ENCODE data around the gene URB2. TPM values are rescaled to one million over a fixed set of nuclear protein-coding genes. Genes with fewer than 3 reads are reported as not detected.

Gene URB2
- total and polyA plus RNA-seq, 2 donors (not counting 1 experiment from before 2014, with no cell fraction given), result 5.4 to 9.6 TPM

DNA sequence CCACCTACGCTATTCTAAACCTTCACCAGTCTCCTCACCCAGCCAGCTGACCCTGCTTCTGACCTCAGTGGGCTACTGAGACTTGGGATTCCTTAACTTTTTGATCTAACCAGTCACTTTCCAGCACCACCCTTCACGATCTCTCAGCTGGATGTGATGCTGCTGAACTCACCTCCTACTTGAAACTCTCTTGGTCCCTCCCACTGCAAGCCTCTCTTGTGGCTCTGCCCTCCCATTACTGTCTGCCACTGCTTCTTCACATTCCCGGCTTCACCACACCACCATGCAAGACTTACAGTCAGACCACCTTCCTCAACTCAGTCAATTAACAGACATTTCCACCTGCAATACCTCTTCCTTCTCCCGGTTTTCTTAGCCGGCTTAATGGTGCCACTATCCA, 6.4 kb upstream of the URB2 start:
- peaks cover 86% of the 10 kb centered on the region for H3K79me2 ChIP-seq (ENCODE audit: control insufficient read depth, insufficient read depth, low read length)
- peaks cover 10% of the 10 kb centered on the region in 2 donors for H3K4me1 ChIP-seq (ENCODE audit: control insufficient read depth in 2 of 2, insufficient read depth in 2 of 2, low read length in 2 of 2)
- Mint-ChIP-seq H3K9me3 (ENCODE audit: insufficient read depth) (no peaks in the 10 kb centered on the region), H3K27ac (no peak overlapping the region), H3K27me3 (no peaks in the 10 kb centered on the region), H3K4me1 (peaks cover 36% of the 10 kb centered on the region), H3K4me3 (no peak overlapping the region)
- DNase-seq, result no peak
- TF ChIP-seq EZH2 (IDR thresholded peaks at IDR 0.05; ENCODE audit: borderline replicate concordance, insufficient read depth, low read depth, low read length, poor library complexity, severe bottlenecking), result no peak
- TF ChIP-seq, protein P1, sequence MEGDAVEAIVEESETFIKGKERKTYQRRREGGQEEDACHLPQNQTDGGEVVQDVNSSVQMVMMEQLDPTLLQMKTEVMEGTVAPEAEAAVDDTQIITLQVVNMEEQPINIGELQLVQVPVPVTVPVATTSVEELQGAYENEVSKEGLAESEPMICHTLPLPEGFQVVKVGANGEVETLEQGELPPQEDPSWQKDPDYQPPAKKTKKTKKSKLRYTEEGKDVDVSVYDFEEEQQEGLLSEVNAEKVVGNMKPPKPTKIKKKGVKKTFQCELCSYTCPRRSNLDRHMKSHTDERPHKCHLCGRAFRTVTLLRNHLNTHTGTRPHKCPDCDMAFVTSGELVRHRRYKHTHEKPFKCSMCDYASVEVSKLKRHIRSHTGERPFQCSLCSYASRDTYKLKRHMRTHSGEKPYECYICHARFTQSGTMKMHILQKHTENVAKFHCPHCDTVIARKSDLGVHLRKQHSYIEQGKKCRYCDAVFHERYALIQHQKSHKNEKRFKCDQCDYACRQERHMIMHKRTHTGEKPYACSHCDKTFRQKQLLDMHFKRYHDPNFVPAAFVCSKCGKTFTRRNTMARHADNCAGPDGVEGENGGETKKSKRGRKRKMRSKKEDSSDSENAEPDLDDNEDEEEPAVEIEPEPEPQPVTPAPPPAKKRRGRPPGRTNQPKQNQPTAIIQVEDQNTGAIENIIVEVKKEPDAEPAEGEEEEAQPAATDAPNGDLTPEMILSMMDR (IDR thresholded peaks at IDR 0.05), result no peak
- ChIA-PET CTCF (interaction anchor here (1.1 kb wide), 1 partner anchor 13 kb away, joined by 3 read pairs; no protein-coding TSS in a partner anchor), POLR2A (no interaction called here)
- H2AFZ ChIP-seq (ENCODE audit: insufficient read depth, low read depth, low read length, poor library complexity, severe bottlenecking), result no peak overlapping the region
- H3K9me3 ChIP-seq (ENCODE audit: control extremely low read depth in 1 of 3, control insufficient read depth in 2 of 3, insufficient read depth in 1 of 3, low read length in 2 of 3), result no peaks in the 10 kb centered on the region
- H3K36me3 ChIP-seq (replicated peaks in 1 of 2; ENCODE audit: control extremely low read depth in 1 of 2, control insufficient read depth in 1 of 2, extremely low read depth in 1 of 2, insufficient read depth in 2 of 2, low read length in 1 of 2), result peaks cover 3 to 4% of the 10 kb centered on the region in 2 experiments
- no peak overlapping the region for H3K27ac ChIP-seq (ENCODE audit: low read length in 2 of 2)
- no peak for ATAC-seq (ENCODE audit: low read depth)
- H4K20me1 ChIP-seq (ENCODE audit: control insufficient read depth, insufficient read depth, low read length, poor library complexity, severe bottlenecking), result peaks cover 54% of the 10 kb centered on the region
- no peaks in the 10 kb centered on the region for H3K27me3 ChIP-seq (replicated peaks in 1 of 4; ENCODE audit: control extremely low read depth in 1 of 4, control insufficient read depth in 3 of 4, insufficient read depth in 4 of 4, low read length in 3 of 4)
- H3K9ac ChIP-seq (ENCODE audit: low read length), result no peak overlapping the region
- WGBS (ENCODE audit: insufficient coverage), result 97% methylated on average over 5 of the region's 5 CpGs
- H3K4me2 ChIP-seq (replicated peaks; ENCODE audit: low read depth, low read length, poor library complexity, severe bottlenecking), result no peak overlapping the region
- intact Hi-C loops (cut with micrococcal nuclease), result no loop called here
- no peak overlapping the region for H3K4me3 ChIP-seq (ENCODE audit: control extremely low read depth in 1 of 5, extremely low read depth in 1 of 5, insufficient read depth in 1 of 5, low read depth in 2 of 5, low read length in 4 of 5)

DNA sequence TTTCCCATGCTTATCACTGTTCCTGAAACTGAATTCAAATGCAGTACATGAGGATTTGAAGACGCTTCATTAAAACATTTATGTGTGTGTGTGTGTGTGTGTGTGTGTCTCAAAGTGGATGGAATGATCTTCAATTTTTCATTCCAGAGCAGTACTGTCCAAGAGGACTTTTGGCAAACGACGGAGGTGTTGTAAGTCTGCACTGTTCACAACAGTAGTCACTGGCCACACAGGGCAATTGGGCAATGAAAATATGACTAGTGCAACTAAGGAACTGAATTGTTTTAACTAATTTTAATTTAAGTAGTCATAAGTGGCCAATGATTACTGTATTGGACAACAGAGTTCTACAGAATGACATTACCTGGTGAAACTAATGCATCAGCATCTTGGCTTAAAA, 5.2 kb upstream of the URB2 start:
- Histone ChIP-seq H4K20me1 (ENCODE audit: control insufficient read depth, insufficient read depth, low read length, poor library complexity, severe bottlenecking) (peaks cover 54% of the 10 kb centered on the region), H3K4me2 (replicated peaks; ENCODE audit: low read depth, low read length, poor library complexity, severe bottlenecking) (no peak overlapping the region)
- intact Hi-C loops (cut with micrococcal nuclease), result no loop called here

More for the DNA sequence above, 5.2 kb upstream of the URB2 start:
- no peak overlapping the region for H3K9ac ChIP-seq (ENCODE audit: low read length)
- H2AFZ ChIP-seq (ENCODE audit: insufficient read depth, low read depth, low read length, poor library complexity, severe bottlenecking), result no peak overlapping the region
- WGBS (ENCODE audit: insufficient coverage), result no CpG with 5 or more reads among the region's 3 CpGs
- ChIA-PET POLR2A (no interaction called here), CTCF (no interaction called here)
- Mint-ChIP-seq H3K4me3 (no peak overlapping the region), H3K27me3 (no peaks in the 10 kb centered on the region), H3K4me1 (peaks cover 43% of the 10 kb centered on the region), H3K9me3 (ENCODE audit: insufficient read depth) (no peaks in the 10 kb centered on the region), H3K27ac (no peak overlapping the region)
- H3K36me3 ChIP-seq (replicated peaks in 1 of 2; ENCODE audit: control extremely low read depth in 1 of 2, control insufficient read depth in 1 of 2, extremely low read depth in 1 of 2, insufficient read depth in 2 of 2, low read length in 1 of 2), result peaks cover 3 to 4% of the 10 kb centered on the region in 2 experiments
- no peak for ATAC-seq (ENCODE audit: low read depth)
- peaks cover 90% of the 10 kb centered on the region for H3K79me2 ChIP-seq (ENCODE audit: control insufficient read depth, insufficient read depth, low read length)
- DNase-seq, result no peak
- H3K4me3 ChIP-seq (ENCODE audit: control extremely low read depth in 1 of 5, extremely low read depth in 1 of 5, insufficient read depth in 1 of 5, low read depth in 2 of 5, low read length in 4 of 5), result no peak overlapping the region
- peaks cover 15 to 17% of the 10 kb centered on the region in 2 donors for H3K4me1 ChIP-seq (ENCODE audit: control insufficient read depth in 2 of 2, insufficient read depth in 2 of 2, low read length in 2 of 2)
- no peak for TF ChIP-seq EZH2 (IDR thresholded peaks at IDR 0.05; ENCODE audit: borderline replicate concordance, insufficient read depth, low read depth, low read length, poor library complexity, severe bottlenecking)
- TF ChIP-seq, protein P1 (IDR thresholded peaks at IDR 0.05), result no peak
- no peaks in the 10 kb centered on the region for H3K27me3 ChIP-seq (replicated peaks in 1 of 4; ENCODE audit: control extremely low read depth in 1 of 4, control insufficient read depth in 3 of 4, insufficient read depth in 4 of 4, low read length in 3 of 4)
- no peaks in the 10 kb centered on the region for H3K9me3 ChIP-seq (ENCODE audit: control extremely low read depth in 1 of 3, control insufficient read depth in 2 of 3, insufficient read depth in 1 of 3, low read length in 2 of 3)
- no peak overlapping the region for H3K27ac ChIP-seq (ENCODE audit: low read length in 2 of 2)
